Adrenal gland (tissue), 5 donors: ENCODE measurements around the gene ZNF831.

Experiments
- CTCF ChIP-seq, 6 experiments: fragments of 450-650 bp in 4 of 6; fragments of 200-600 bp in 2 of 6; sonication (generic) in 1 of 6; IDR thresholded peaks; 1 replicate in 5 of 6; 2 replicates in 1 of 6; pipeline versions ENCODE4 v1.5.1 to v1.8.0; 2016 to 2021; ENCODE audit warnings: antibody characterized with exemption in 6 of 6, mild to moderate bottlenecking in 2 of 6, moderate library complexity in 1 of 6
- POLR2A ChIP-seq, 2 donors: fragments of 450-650 bp; IDR thresholded peaks; one replicate each; pipeline ENCODE4 v1.6.1; 2017; ENCODE audit warnings: antibody characterized with exemption in 2 of 2, mild to moderate bottlenecking in 2 of 2, moderate library complexity in 1 of 2
- donor health status: DM: no; HTN: no; CAD: no.

- no peak for TF ChIP-seq CTCF (IDR thresholded peaks at IDR 0.05)
- no peak for TF ChIP-seq POLR2A (IDR thresholded peaks at IDR 0.05)
These were observed 4.9 kb upstream of the ZNF831 start for GRCh38 chr20:59158673-59159072.
